ENCODE data around the gene GRK5. TPM values are rescaled to one million over a fixed set of nuclear protein-coding genes. Genes with fewer than 3 reads are reported as not detected.

GRK5 gene
- total and polyA plus RNA-seq, 9 of the 15 experiments (the other 6 are each of a cell fraction or from before 2014, with no cell fraction given) = 0.46 to 0.83 (median 0.67) TPM; not detected in 2

DNA sequence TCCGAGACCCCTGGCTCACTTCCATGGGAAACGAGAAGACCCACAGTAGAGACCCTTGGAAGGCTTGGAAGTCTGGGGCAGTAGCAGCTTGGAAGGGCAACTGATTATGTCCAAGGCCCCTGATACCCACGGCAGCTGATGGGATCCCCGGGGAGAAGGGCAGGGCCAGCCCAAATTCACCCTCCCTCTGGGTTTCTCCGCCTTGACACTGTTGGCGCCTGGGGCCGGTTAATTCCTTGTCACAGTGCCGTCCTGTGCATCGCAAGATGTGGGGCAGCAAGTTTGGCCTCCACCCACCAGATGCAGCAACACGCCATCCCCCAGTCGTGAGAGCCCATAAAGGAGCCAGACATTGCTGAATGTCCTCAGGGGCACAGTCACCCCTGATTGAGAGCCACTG lies 245.9 kb downstream of the GRK5 start (continued):
- TF ChIP-seq FOXJ2 (tag; IDR thresholded peaks at IDR 0.05) = no peak
- TF ChIP-seq, protein P1, sequence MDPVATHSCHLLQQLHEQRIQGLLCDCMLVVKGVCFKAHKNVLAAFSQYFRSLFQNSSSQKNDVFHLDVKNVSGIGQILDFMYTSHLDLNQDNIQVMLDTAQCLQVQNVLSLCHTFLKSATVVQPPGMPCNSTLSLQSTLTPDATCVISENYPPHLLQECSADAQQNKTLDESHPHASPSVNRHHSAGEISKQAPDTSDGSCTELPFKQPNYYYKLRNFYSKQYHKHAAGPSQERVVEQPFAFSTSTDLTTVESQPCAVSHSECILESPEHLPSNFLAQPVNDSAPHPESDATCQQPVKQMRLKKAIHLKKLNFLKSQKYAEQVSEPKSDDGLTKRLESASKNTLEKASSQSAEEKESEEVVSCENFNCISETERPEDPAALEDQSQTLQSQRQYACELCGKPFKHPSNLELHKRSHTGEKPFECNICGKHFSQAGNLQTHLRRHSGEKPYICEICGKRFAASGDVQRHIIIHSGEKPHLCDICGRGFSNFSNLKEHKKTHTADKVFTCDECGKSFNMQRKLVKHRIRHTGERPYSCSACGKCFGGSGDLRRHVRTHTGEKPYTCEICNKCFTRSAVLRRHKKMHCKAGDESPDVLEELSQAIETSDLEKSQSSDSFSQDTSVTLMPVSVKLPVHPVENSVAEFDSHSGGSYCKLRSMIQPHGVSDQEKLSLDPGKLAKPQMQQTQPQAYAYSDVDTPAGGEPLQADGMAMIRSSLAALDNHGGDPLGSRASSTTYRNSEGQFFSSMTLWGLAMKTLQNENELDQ (CRISPR knock-in tag; IDR thresholded peaks at IDR 0.05; ENCODE audit: borderline replicate concordance) = no peak

DNA sequence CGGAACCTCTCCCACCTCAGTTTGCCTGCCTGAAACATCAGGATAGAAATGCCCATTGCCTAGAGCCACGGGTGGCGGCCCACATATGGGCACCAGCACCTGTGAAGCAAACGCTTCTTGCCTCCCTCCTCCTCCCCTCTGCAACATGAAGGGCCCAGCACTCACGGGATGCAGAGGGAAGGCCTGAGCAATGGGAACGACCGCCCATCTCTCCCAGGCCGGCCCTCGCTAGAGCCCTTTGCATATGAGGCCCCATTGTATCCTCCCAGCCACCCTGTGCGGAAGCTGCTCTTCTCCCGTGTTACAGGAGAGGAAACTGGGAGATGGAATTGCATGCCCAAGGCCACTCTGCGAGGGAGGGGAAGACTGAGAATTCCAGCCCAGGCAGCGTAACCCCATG lies 246.9 kb downstream of the GRK5 start:
- Histone ChIP-seq H3K79me2 (ENCODE audit: control insufficient read depth, insufficient read depth, low read length) (no peaks in the 10 kb centered on the region), H3K4me3 (no peak overlapping the region), H3K9me1 (ENCODE audit: control insufficient read depth, insufficient read depth, low read length) (no peaks in the 10 kb centered on the region), H2AFZ (ENCODE audit: low read depth, low read length) (no peak overlapping the region), H4K20me1 (replicated peaks; ENCODE audit: control insufficient read depth, insufficient read depth, low read length) (no peaks in the 10 kb centered on the region), H3K4me1 (replicated peaks in 1 of 2; ENCODE audit: control insufficient read depth in 2 of 2, insufficient read depth in 2 of 2, low read length in 2 of 2) (peaks cover 0 to 8% of the 10 kb centered on the region in 2 experiments; a peak in 2 of 5 replicates), H3K27me3 (ENCODE audit: control insufficient read depth in 2 of 2, insufficient read depth in 2 of 2, low read length in 2 of 2) (peaks cover 0 to 47% of the 10 kb centered on the region in 2 experiments; a peak in 3 of 5 replicates), H3K36me3 (ENCODE audit: control insufficient read depth, insufficient read depth, low read length) (no peaks in the 10 kb centered on the region), H3K4me2 (ENCODE audit: insufficient read depth, low read length) (no peak overlapping the region), H3K9me3 (replicated peaks; ENCODE audit: control insufficient read depth, insufficient read depth, low read depth, low read length) (no peaks in the 10 kb centered on the region), H3K27ac (ENCODE audit: extremely low read depth, low read depth, low read length) (no peak overlapping the region), H3K9ac (ENCODE audit: insufficient read depth in 1 of 2, low read depth in 2 of 2, low read length in 2 of 2) (no peak overlapping the region)
- 33% methylated on average over 8 of the region's 13 CpGs for WGBS (ENCODE audit: insufficient coverage, low coverage, missing lambda C conversion rate)
- no peak for TF ChIP-seq ZNF175 (CRISPR knock-in tag; IDR thresholded peaks at IDR 0.05; ENCODE audit: low read depth)
- ChIA-PET CTCF (ENCODE audit: low intra/inter-chr PET ratio) (no interaction called here), POLR2A (interaction anchor here (0.5 kb wide), 1 partner anchor 234 kb away, joined by 4 read pairs; no protein-coding TSS in a partner anchor)
- intact Hi-C loops (cut with micrococcal nuclease) = no loop called here
- ATAC-seq (no peak), FAIRE-seq (no peak), DNase-seq (ENCODE audit: extremely low read depth in 1 of 4, low spot score in 3 of 4) (no peak)
- no TSS peak for BruUV-seq (replicated peaks)
- in situ Hi-C loops (cut with MboI) = no loop called here

Data from K562 (cell line).